ENCODE results near the gene PON2. TPM values are rescaled to one million over a fixed set of nuclear protein-coding genes. Genes with fewer than 3 reads are reported as not detected.

The PON2 gene
- total RNA-seq, 1 donor from 2014 or later, result 91.6 TPM

DNA sequence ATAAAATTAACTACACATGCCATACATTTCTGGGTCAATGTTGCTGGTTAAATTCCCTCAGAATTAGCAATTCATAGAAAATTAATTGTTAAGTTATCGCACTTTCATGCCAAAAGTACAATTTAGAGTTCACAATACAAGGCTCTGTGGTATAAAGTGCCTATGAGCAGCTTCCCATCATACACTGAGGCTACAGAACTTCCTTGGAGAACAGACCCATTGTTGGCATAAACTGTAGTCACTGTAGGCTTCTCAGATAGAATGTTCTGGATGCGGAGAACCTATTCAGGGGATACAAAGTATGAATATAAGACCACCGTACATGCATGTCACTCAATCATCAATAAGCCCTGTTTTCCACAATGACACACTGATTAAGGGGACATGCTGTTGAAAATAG, 29.6 kb downstream of the PON2 start:
- no peaks in the 10 kb centered on the region for H3K27me3 Mint-ChIP-seq (ENCODE audit: low read depth)
- no peak overlapping the region for H3K4me3 Mint-ChIP-seq (ENCODE audit: unreplicated experiment)
- no peak overlapping the region for H3K27ac Mint-ChIP-seq (ENCODE audit: unreplicated experiment)
- no peaks in the 10 kb centered on the region for H3K4me1 Mint-ChIP-seq (ENCODE audit: low read depth)
- TF ChIP-seq CTCF (IDR thresholded peaks at IDR 0.05), result no peak
- DNase-seq (ENCODE audit: low spot score), result no peak
- H3K9me3 Mint-ChIP-seq (ENCODE audit: low read depth), result no peaks in the 10 kb centered on the region
- peaks cover 25% of the 10 kb centered on the region for H3K36me3 Mint-ChIP-seq (ENCODE audit: low read depth)

DNA sequence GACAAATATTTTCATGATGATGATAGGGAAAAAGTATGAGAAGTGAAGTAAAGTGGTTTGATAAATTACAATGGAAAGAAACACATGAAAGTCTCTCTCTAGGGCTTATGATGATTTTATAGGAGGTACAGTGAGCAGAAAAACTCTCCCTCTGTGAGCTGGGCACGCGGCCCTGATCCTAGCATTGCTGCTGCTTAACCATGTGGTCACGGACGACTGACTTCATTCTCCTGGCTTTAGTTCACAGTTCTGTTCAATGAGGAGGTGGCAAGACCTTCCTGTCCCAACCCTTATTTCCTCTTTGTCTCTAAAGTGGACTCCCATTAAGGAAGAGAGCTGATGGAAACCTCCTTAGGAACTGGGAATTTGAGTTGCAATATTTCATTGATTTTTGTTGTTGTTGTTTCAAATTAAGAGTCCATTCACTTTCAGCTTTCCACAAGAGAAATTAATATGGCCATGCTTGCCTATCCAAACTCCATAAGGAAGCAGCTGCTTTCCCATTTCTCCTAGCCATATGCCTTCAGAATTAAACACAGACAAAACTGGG, 30.4 kb downstream of the PON2 start:
- Mint-ChIP-seq H3K9me3 (ENCODE audit: low read depth) (no peaks in the 10 kb centered on the region), H3K4me3 (ENCODE audit: unreplicated experiment) (no peak overlapping the region), H3K27me3 (ENCODE audit: low read depth) (no peaks in the 10 kb centered on the region), H3K27ac (ENCODE audit: unreplicated experiment) (no peak overlapping the region), H3K4me1 (ENCODE audit: low read depth) (no peaks in the 10 kb centered on the region), H3K36me3 (ENCODE audit: low read depth) (peaks cover 22% of the 10 kb centered on the region)
- TF ChIP-seq CTCF (IDR thresholded peaks at IDR 0.05), result no peak
- DNase-seq (ENCODE audit: low spot score), result no peak

DNA sequence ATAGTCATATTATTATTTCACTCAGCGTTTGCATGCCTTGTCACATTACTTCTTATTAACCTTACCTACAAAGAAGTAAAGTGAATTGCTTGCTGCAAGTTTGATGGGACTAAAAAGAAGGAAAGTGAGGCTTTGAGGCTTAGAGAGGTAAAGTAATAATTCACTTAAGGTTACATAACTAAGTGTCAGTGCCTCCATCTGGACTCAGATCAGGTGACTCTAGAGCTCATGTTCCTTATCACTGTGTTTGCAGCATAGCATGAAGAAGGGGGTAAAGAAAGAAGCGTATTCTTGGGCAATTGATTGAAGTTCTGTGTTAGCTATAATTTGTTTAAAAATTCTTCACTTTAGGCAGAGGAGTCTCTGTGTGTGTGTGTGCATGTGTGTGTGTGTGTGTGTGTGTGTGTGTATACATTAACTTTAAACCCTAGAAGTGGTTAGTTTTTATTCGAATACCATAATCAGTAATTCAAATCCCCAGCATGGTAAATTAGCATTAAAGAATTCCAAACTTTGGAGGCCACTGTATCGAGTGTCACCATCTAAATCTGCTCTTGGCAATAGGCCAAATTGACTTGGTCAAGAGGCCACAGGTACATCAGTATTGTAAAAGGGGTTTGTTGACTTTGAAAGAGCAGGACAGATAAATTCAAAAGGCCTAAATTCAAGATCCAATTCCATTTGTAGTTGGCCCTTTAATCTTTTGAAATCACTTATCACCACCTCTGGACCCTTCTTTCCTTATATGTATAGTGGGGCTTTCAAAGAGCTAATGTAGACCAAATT, 36.5 kb downstream of the PON2 start:
- Mint-ChIP-seq H3K4me3 (ENCODE audit: unreplicated experiment) (no peak overlapping the region), H3K27me3 (ENCODE audit: low read depth) (no peaks in the 10 kb centered on the region), H3K27ac (ENCODE audit: unreplicated experiment) (no peak overlapping the region), H3K4me1 (ENCODE audit: low read depth) (no peaks in the 10 kb centered on the region), H3K9me3 (ENCODE audit: low read depth) (no peaks in the 10 kb centered on the region), H3K36me3 (ENCODE audit: low read depth) (no peaks in the 10 kb centered on the region)
- no peak for TF ChIP-seq CTCF (IDR thresholded peaks at IDR 0.05)
- no peak for DNase-seq (ENCODE audit: low spot score)

DNA sequence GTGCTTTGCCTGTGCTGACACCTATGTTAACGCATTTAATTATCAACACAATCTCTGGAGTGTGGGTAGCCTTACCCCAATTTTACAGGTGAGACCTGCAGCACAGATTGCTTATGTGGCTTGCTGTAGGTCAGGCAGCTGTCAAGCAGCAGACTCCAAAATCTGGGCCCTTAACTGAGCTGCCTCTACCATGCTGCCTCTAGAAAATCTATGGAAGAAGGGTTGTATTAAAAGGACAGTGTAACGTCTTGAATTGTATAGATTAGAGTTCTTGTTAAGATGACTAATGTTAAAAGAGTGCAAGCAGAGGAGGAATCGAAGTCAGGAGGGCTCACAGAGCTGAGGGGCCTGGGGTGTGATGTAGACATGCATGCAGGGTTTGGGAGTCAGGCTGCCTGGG, 37.4 kb downstream of the PON2 start:
- Mint-ChIP-seq H3K36me3 (ENCODE audit: low read depth) (no peaks in the 10 kb centered on the region), H3K9me3 (ENCODE audit: low read depth) (no peaks in the 10 kb centered on the region), H3K27me3 (ENCODE audit: low read depth) (no peaks in the 10 kb centered on the region), H3K27ac (ENCODE audit: unreplicated experiment) (no peak overlapping the region), H3K4me3 (ENCODE audit: unreplicated experiment) (no peak overlapping the region), H3K4me1 (ENCODE audit: low read depth) (no peaks in the 10 kb centered on the region)
- TF ChIP-seq CTCF (IDR thresholded peaks at IDR 0.05), result no peak
- DNase-seq (ENCODE audit: low spot score), result no peak

DNA sequence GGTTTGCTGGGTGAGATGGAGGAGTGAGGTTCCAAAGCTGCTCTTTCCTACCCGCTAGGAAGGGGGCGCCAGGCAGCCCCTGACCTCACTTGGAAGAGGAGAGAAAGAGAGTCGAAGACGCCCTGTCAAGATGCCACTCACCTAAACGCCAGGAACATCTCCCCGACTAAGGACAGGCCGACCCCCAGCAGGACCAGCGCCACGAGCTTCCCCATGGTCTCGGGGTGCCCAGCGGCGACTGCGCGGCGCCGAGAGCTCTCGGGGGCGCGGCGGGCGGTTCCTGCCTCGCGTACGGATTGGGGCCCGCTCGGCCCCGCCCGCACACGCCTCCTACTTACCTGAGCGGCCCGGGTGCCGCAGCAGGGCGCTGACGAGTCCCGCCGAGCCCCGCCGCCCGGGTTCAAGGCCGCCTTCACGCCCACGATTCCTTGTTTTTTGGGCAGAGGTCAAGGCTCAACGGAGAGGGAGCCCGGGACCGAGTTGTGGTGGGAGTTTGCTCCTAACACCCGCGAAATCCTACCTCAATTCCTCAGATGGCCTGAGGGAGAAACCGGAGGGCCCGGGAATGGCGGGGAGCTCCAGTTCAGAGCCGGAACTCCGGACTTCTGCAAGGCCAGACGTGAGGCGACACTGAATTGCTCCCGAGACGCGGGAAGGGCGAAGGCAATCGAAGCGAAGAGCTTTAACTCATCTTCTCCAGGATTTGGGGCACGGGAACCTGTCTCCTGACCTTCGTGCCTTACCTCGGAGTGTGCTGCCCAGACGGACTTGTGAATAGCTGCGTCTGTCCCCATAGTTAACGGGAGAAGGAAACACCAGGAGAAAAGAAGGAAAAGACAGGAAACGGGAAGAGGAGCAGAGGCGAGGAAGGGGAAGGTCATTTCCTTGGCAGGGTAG, 38.4 kb downstream of the PON2 start, which contains the start of gene PON3:
TSS of gene PON3 (minus strand) at position 240 of the 897 bp plus-strand sequence. CDS start at position 215, 25 bp downstream.
- Mint-ChIP-seq H3K36me3 (ENCODE audit: low read depth) (no peaks in the 10 kb centered on the region), H3K9me3 (ENCODE audit: low read depth) (no peaks in the 10 kb centered on the region)
- no peak for TF ChIP-seq CTCF (IDR thresholded peaks at IDR 0.05)

More for the DNA sequence above, 38.4 kb downstream of the PON2 start, which contains the start of gene PON3:
- Mint-ChIP-seq H3K4me3 (ENCODE audit: unreplicated experiment) (no peak within 1 kb of the TSS), H3K4me1 (ENCODE audit: low read depth) (no peaks in the 10 kb centered on the region), H3K27me3 (ENCODE audit: low read depth) (no peaks in the 10 kb centered on the region), H3K27ac (ENCODE audit: unreplicated experiment) (no peak within 1 kb of the TSS)
- DNase-seq (ENCODE audit: low spot score), result no peak
